SK-N-SH (cell line): ENCODE results near the gene VANGL1. TPM values are rescaled to one million over a fixed set of nuclear protein-coding genes. Genes with fewer than 3 reads are reported as not detected.

ENCODE experiments used
- CTCF ChIA-PET: fragments of 300-600, 350-600 bp; formaldehyde crosslinking; extraction: SDS; loops from one replicate; lab custom pipeline; 2021; lab: Yijun Ruan, JAX
- POLR2A ChIA-PET: fragments of 350-600 bp; sonication (Branson Sonifier 250); formaldehyde crosslinking; extraction: SDS; loops from one replicate; lab custom pipeline; 2020; ENCODE audit warnings: antibody characterized with exemption, inconsistent platforms; lab: Yijun Ruan, JAX
- DNase-seq: peaks from one replicate; pipeline ENCODE4 v3.0.0; 2012
- H2AFZ ChIP-seq: fragments of 200-600 bp; sonication (generic); 2 replicates; pipeline ENCODE4 v1.8.1; 2016; ENCODE audit warnings: antibody characterized with exemption, mild to moderate bottlenecking, low read depth
- H3F3A ChIP-seq: fragments of 200-600 bp; sonication (generic); replicated peaks from 2 replicates; pipeline ENCODE3; 2016; ENCODE audit warnings: antibody characterized with exemption, mild to moderate bottlenecking; ENCODE audit not compliant: insufficient read depth
- H3K27ac ChIP-seq, 2 experiments: fragments of 200-500 bp in 1 of 2; fragments of 200-600 bp in 1 of 2; sonication (Bioruptor generic) in 1 of 2; sonication (generic), shearing (Covaris generic) in 1 of 2; 2 replicates each; pipeline versions ENCODE4 v1.5.1 to v1.6.1; 2014 to 2016; ENCODE audit warnings: low read depth in 2 of 2, inconsistent platforms in 1 of 2, low read length in 1 of 2, mild to moderate bottlenecking in 1 of 2, mixed read lengths in 1 of 2
- H3K27me3 ChIP-seq: fragments of 200-600 bp; sonication (generic), shearing (Covaris generic); 2 replicates; pipeline ENCODE4 v1.6.1; 2016; ENCODE audit warnings: mixed run types; ENCODE audit not compliant: insufficient read depth
- H3K36me3 ChIP-seq, 2 experiments: fragments of 200-500 bp in 1 of 2; fragments of 200-600 bp in 1 of 2; sonication (Bioruptor generic) in 1 of 2; sonication (generic) in 1 of 2; replicated peaks in 1 of 2; 2 replicates each; pipeline versions ENCODE3 to v1.5.1; 2014 to 2016; ENCODE audit warnings: low read length in 1 of 2, mild to moderate bottlenecking in 1 of 2; ENCODE audit not compliant: insufficient read depth in 2 of 2, control insufficient read depth in 1 of 2
- H3K4me1 ChIP-seq, 2 experiments: fragments of 200-500 bp in 1 of 2; fragments of 200-600 bp in 1 of 2; sonication (Bioruptor generic) in 1 of 2; sonication (generic), shearing (Covaris generic) in 1 of 2; 2 replicates each; pipeline versions ENCODE4 v1.5.1 to v1.6.1; 2014 to 2016; ENCODE audit warnings: low read depth in 1 of 2, low read length in 1 of 2, mixed run types in 1 of 2; ENCODE audit not compliant: insufficient read depth in 2 of 2, control insufficient read depth in 1 of 2
- H3K4me2 ChIP-seq: fragments of 200-600 bp; sonication (generic), shearing (Covaris generic); 2 replicates; pipeline ENCODE4 v1.6.1; 2017; ENCODE audit warnings: mixed run types
- H3K4me3 ChIP-seq, 2 experiments: fragments of 200-500 bp in 1 of 2; fragments of 200-600 bp in 1 of 2; sonication (Bioruptor generic) in 1 of 2; sonication (generic), shearing (Covaris generic) in 1 of 2; 2 replicates each; pipeline versions ENCODE4 v1.5.1 to v1.8.1; 2014 to 2016; ENCODE audit warnings: low read depth in 2 of 2, inconsistent platforms in 1 of 2, low read length in 1 of 2, mild to moderate bottlenecking in 1 of 2, mixed read lengths in 1 of 2, moderate library complexity in 1 of 2
- H3K79me2 ChIP-seq: fragments of 200-600 bp; sonication (generic); 2 replicates; pipeline ENCODE4 v1.8.1; 2017; ENCODE audit warnings: mild to moderate bottlenecking; ENCODE audit not compliant: insufficient read depth
- H3K9ac ChIP-seq: fragments of 200-600 bp; sonication (generic); 2 replicates; pipeline ENCODE4 v1.6.1; 2017; ENCODE audit warnings: mixed run types
- H3K9me2 ChIP-seq: fragments of 200-600 bp; sonication (generic); 2 replicates; pipeline ENCODE4 v1.6.1; 2017; ENCODE audit warnings: mixed run types
- H3K9me3 ChIP-seq: fragments of 200-600 bp; sonication (generic); 2 replicates; pipeline ENCODE4 v1.6.1; 2017; ENCODE audit warnings: mixed run types, mild to moderate bottlenecking, moderate library complexity
- H4K20me1 ChIP-seq: fragments of 200-600 bp; sonication (generic); 2 replicates; pipeline ENCODE4 v1.6.1; 2017; ENCODE audit warnings: mild to moderate bottlenecking, mixed run types; ENCODE audit not compliant: insufficient read depth
- CHD2 ChIP-seq: fragments of 150-350 bp; IDR thresholded peaks from 2 replicates; pipeline ENCODE4 v1.6.1; 2018; ENCODE audit warnings: low read length; ENCODE audit not compliant: partially characterized antibody
- EP300 ChIP-seq, 2 experiments: IDR thresholded peaks; 2 replicates each; pipeline versions ENCODE4 v1.4.0 to v1.6.1; 2012; ENCODE audit warnings: borderline replicate concordance in 1 of 2, low read depth in 1 of 2, low read length in 1 of 2
- FOSL2 ChIP-seq: IDR thresholded peaks from 2 replicates; pipeline ENCODE4 v1.4.0; 2012; ENCODE audit warnings: low read depth, mild to moderate bottlenecking, moderate library complexity, borderline replicate concordance
- GABPA ChIP-seq: IDR thresholded peaks from 2 replicates; pipeline ENCODE4 v1.4.0; 2012; ENCODE audit warnings: low read depth, mild to moderate bottlenecking
- GATA2 ChIP-seq: sonication (generic); formaldehyde crosslinking; IDR thresholded peaks from 2 replicates; pipeline ENCODE4 v1.5.0; 2020; ENCODE audit warnings: mild to moderate bottlenecking, missing genetic modification reagents
- JUND ChIP-seq: IDR thresholded peaks from 2 replicates; pipeline ENCODE4 v1.4.0; 2012
- NFIC ChIP-seq: IDR thresholded peaks from 2 replicates; pipeline ENCODE4 v1.4.0; 2012; ENCODE audit warnings: borderline replicate concordance
- POLR2AphosphoS5 ChIP-seq: IDR thresholded peaks from 2 replicates; pipeline ENCODE4 v1.6.1; 2012; ENCODE audit warnings: low read depth, low read length
- RAD21 ChIP-seq: IDR thresholded peaks from 2 replicates; pipeline ENCODE4 v1.6.1; 2012; ENCODE audit warnings: mild to moderate bottlenecking, low read length
- RCOR1 ChIP-seq: fragments of 150-350 bp; IDR thresholded peaks from 2 replicates; pipeline ENCODE4 v1.6.1; 2017; ENCODE audit warnings: antibody characterized with exemption, low read length
- RFX5 ChIP-seq: IDR thresholded peaks from 2 replicates; pipeline ENCODE4 v1.6.1; 2012; ENCODE audit warnings: mild to moderate bottlenecking, improper control_type of control experiment, low read length
- SIN3A ChIP-seq: IDR thresholded peaks from 2 replicates; pipeline ENCODE4 v1.6.1; 2012; ENCODE audit warnings: low read depth, mild to moderate bottlenecking, low read length, moderate library complexity, borderline replicate concordance
- TAF1 ChIP-seq: IDR thresholded peaks from 2 replicates; pipeline ENCODE4 v1.6.1; 2012; ENCODE audit warnings: low read depth, mild to moderate bottlenecking, low read length, moderate library complexity, borderline replicate concordance
- WGBS: methylation state at CpG from one replicate; pipeline ENCODE4 v1.1.6; 2017; ENCODE audit warnings: low lambda C conversion rate; 5-methylcytosine and 5-hydroxymethylcytosine counted together
- polyA plus RNA-seq, 3 experiments: library from polyadenylated mRNA; depleted of rRNA; stranded (reverse); fragments of >200 nt; gene quantifications; 2 replicates each; pipeline ENCODE4 v1.2.3, GENCODE V29; 2012
- TF ChIP-seq, protein P1 (sequence below): IDR thresholded peaks from 2 replicates; pipeline ENCODE4 v1.4.0; 2012; ENCODE audit warnings: low read depth
- TF ChIP-seq, protein P2 (sequence below): fragments of 150-350 bp; IDR thresholded peaks from 2 replicates; pipeline ENCODE4 v1.6.1; 2017; ENCODE audit warnings: antibody characterized with exemption, low read length, low read depth, borderline replicate concordance

VANGL1 gene
- polyA plus RNA-seq, 1 of the 3 experiments (the other 2 are of a cell fraction), result 5.4 TPM

- no peak overlapping the region for H3K4me3 ChIP-seq
- no peak overlapping the region for H2AFZ ChIP-seq
- no peaks in the 10 kb centered on the region for H3F3A ChIP-seq
- peaks cover 25% of the 10 kb centered on the region; the same call in 1 of the 2 replicates for H4K20me1 ChIP-seq
- H3K9me3 ChIP-seq, result no peaks in the 10 kb centered on the region
- no peak overlapping the region for H3K27ac ChIP-seq
- DNase-seq, result no peak
- H3K27me3 ChIP-seq, result no peaks in the 10 kb centered on the region
- no peak overlapping the region for H3K9ac ChIP-seq
- CTCF ChIA-PET, result interaction anchor here (0.6 kb wide), 1 partner anchor 9 kb away, joined by 3 read pairs; no protein-coding TSS in a partner anchor
- peaks cover 13 to 29% of the 10 kb centered on the region in 2 experiments; a peak in 3 of 4 replicates for H3K4me1 ChIP-seq
- H3K79me2 ChIP-seq, result peaks cover 54% of the 10 kb centered on the region
- H3K4me2 ChIP-seq, result no peak overlapping the region
- 97% methylated on average over 8 of the region's 8 CpGs for WGBS
- TF ChIP-seq TAF1 (no peak), NFIC (no peak), GABPA (no peak), JUND (no peak), POLR2AphosphoS5 (no peak), CHD2 (no peak), FOSL2 (no peak), EP300 (IDR thresholded peaks at IDR 0.05; ENCODE audit: borderline replicate concordance in 1 of 2, low read depth in 1 of 2, low read length in 1 of 2) (no peak), RAD21 (no peak), RFX5 (no peak), RCOR1 (no peak)
- TF ChIP-seq, protein P1, sequence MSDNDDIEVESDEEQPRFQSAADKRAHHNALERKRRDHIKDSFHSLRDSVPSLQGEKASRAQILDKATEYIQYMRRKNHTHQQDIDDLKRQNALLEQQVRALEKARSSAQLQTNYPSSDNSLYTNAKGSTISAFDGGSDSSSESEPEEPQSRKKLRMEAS, result no peak
- TF ChIP-seq, protein P2, sequence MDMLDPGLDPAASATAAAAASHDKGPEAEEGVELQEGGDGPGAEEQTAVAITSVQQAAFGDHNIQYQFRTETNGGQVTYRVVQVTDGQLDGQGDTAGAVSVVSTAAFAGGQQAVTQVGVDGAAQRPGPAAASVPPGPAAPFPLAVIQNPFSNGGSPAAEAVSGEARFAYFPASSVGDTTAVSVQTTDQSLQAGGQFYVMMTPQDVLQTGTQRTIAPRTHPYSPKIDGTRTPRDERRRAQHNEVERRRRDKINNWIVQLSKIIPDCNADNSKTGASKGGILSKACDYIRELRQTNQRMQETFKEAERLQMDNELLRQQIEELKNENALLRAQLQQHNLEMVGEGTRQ, result no peak
- peaks cover 10% of the 10 kb centered on the region in 2 experiments for H3K36me3 ChIP-seq
- POLR2A ChIA-PET, result no interaction called here
- H3K9me2 ChIP-seq, result no peaks in the 10 kb centered on the region
Observed at GRCh38 chr1:115651391-115651790, 9.6 kb downstream of the VANGL1 start.

- Histone ChIP-seq H3K27ac (no peak overlapping the region), H3K36me3 (peaks cover 10 to 15% of the 10 kb centered on the region in 2 experiments), H3K9me3 (no peaks in the 10 kb centered on the region), H3K9ac (no peak overlapping the region), H3F3A (no peaks in the 10 kb centered on the region), H3K79me2 (peaks cover 49% of the 10 kb centered on the region), H3K4me3 (no peak overlapping the region), H4K20me1 (peaks cover 22% of the 10 kb centered on the region; the same call in 1 of the 2 replicates), H3K27me3 (no peaks in the 10 kb centered on the region), H3K4me2 (no peak overlapping the region), H3K9me2 (no peaks in the 10 kb centered on the region), H2AFZ (no peak overlapping the region), H3K4me1 (peaks cover 13 to 33% of the 10 kb centered on the region in 2 experiments; a peak in 3 of 4 replicates)
- 93% methylated on average over 2 of the region's 2 CpGs for WGBS
- DNase-seq, result no peak
- CTCF ChIA-PET, result no interaction called here
- POLR2A ChIA-PET, result no interaction called here
- TF ChIP-seq SIN3A, result no peak
- TF ChIP-seq, protein P2, result no peak
- no peak for TF ChIP-seq RAD21
- no peak for TF ChIP-seq GATA2
- no peak for TF ChIP-seq JUND
Observed at GRCh38 chr1:115652236-115652788, 10.5 kb downstream of the VANGL1 start.
